D721Med (cell line): ENCODE measurements around the gene CENPX.
"Not testable (repeated sequence)": the region's sequence is repeated elsewhere in the genome, so short reads cannot be mapped to it uniquely, and the experiment has no call there.

Source experiments
- DNase-seq: peaks from one replicate; pipeline ENCODE4 v3.0.0; 2011; ENCODE audit warnings: low spot score; ENCODE audit not compliant: insufficient read length
- FAIRE-seq: peaks from 2 replicates; lab custom pipeline; 2011; peaks lifted over from hg19 to GRCh38; lab: Jason Lieb, UNC
- TF ChIP-seq, protein P1 (sequence below): IDR thresholded peaks from 2 replicates; pipeline ENCODE4 v1.5.1; 2012; ENCODE audit warnings: mild to moderate bottlenecking, control low read depth; ENCODE audit not compliant: insufficient read depth; ENCODE audit errors: missing control alignments

Gene CENPX

DNA sequence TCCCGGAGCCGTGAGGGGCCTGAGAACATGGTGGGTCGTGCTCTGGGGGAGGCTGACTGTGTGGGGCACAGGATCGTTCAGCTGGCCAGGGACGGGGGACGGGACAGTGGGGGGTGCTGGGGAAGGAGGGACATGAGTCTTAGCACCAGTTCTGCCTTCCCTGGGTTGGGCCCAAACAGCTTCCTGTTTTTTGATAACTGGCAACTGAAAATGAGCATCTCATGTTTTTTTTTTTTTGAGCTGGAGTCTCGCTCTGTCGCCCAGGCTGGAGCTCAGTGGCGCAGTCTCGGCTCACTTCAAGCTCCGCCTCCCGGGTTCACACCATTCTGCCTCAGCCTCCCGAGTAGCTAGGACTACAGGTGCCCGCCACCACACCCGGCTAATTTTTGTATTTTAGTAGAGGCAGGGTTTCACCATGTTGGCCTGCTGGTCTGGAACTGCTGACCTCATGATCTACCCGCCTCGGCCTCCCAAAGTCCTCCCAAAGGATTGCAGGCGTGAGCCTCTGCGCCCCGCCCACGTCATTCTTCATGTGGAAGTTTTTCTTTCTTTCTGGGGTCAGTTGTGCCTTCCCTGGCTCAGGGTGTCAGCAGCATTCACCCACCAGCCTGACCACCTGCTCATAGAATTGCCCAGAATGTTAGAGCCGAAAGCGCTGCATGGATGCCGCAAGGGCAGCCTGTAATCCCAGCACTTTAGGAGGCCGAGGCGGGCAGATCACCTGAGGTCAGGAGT, 38.9 kb downstream of the CENPX start:
- no peak for DNase-seq
- FAIRE-seq: no peak
- TF ChIP-seq, protein P1, sequence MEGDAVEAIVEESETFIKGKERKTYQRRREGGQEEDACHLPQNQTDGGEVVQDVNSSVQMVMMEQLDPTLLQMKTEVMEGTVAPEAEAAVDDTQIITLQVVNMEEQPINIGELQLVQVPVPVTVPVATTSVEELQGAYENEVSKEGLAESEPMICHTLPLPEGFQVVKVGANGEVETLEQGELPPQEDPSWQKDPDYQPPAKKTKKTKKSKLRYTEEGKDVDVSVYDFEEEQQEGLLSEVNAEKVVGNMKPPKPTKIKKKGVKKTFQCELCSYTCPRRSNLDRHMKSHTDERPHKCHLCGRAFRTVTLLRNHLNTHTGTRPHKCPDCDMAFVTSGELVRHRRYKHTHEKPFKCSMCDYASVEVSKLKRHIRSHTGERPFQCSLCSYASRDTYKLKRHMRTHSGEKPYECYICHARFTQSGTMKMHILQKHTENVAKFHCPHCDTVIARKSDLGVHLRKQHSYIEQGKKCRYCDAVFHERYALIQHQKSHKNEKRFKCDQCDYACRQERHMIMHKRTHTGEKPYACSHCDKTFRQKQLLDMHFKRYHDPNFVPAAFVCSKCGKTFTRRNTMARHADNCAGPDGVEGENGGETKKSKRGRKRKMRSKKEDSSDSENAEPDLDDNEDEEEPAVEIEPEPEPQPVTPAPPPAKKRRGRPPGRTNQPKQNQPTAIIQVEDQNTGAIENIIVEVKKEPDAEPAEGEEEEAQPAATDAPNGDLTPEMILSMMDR: no peak

GRCh38 chr17:81983011-81983638, 39.6 kb downstream of the CENPX start:
- no peak for FAIRE-seq
- DNase-seq: no peak
- TF ChIP-seq, protein P1: no peak

GRCh38 chr17:81981511-81981910, 41.2 kb downstream of the CENPX start:
- not testable (repeated sequence) for DNase-seq, FAIRE-seq

- TF ChIP-seq, protein P1: no peak
- DNase-seq (no peak), FAIRE-seq (no peak)
Observed at GRCh38 chr17:81980707-81981343, 41.9 kb downstream of the CENPX start.

GRCh38 chr17:81980122-81980521, 42.6 kb downstream of the CENPX start:
- FAIRE-seq (no peak), DNase-seq (no peak)
- TF ChIP-seq, protein P1: no peak

- FAIRE-seq (no peak), DNase-seq (no peak)
- TF ChIP-seq, protein P1: no peak
Observed at GRCh38 chr17:81978524-81979298, 44.0 kb downstream of the CENPX start.

GRCh38 chr17:81977211-81977808, 45.4 kb downstream of the CENPX start, which contains the start of gene ASPSCR1:
Gene ASPSCR1, plus strand, starts transcription at chr17:81977629. Its CDS starts 18 bp downstream, at chr17:81977647.
- TF ChIP-seq, protein P1: no peak
- no peak for FAIRE-seq
- no peak for DNase-seq
